Right lobe of liver (tissue), 6 donors: ENCODE measurements around the gene GBE1. TPM values are rescaled to one million over a fixed set of nuclear protein-coding genes. Genes with fewer than 3 reads are reported as not detected.

Source experiments
- ATAC-seq, 4 donors: fragments of 200-7000 bp; cut with Tn5 transposase; one replicate each; pipeline ENCODE4 v1.9.1; 2020; ENCODE audit warnings: mild to moderate bottlenecking in 4 of 4, moderate library complexity in 4 of 4
- DNase-seq, 3 donors: peaks; one replicate each; pipeline ENCODE4 v3.0.0-alpha.2; 2020
- H3K27ac ChIP-seq, 3 donors: fragments of 200-600 bp; one replicate each; pipeline ENCODE4 v1.8.0; 2022
- H3K27me3 ChIP-seq, 2 donors: fragments of 200-600 bp; one replicate each; pipeline ENCODE4 v1.8.0; 2022
- H3K36me3 ChIP-seq, 4 donors: fragments of 200-600 bp; sonication (generic) in 1 of 4; one replicate each; pipeline versions ENCODE4 v1.5.1 to v1.8.0; 2017 to 2022; ENCODE audit warnings: control low read depth in 1 of 4
- H3K4me1 ChIP-seq, 4 donors: fragments of 200-600 bp; sonication (generic) in 1 of 4; one replicate each; pipeline versions ENCODE4 v1.5.1 to v1.8.0; 2017 to 2022; ENCODE audit warnings: control low read depth in 1 of 4
- H3K4me3 ChIP-seq, 3 donors: fragments of 200-600 bp; one replicate each; pipeline ENCODE4 v1.8.0; 2022
- H3K9me3 ChIP-seq, 4 donors: fragments of 200-600 bp; sonication (generic) in 1 of 4; one replicate each; pipeline versions ENCODE4 v1.5.1 to v1.8.0; 2017 to 2022; ENCODE audit warnings: control low read depth in 1 of 4
- POLR2A ChIP-seq: fragments of 450-650 bp; IDR thresholded peaks from one replicate; pipeline ENCODE4 v1.6.1; 2017; ENCODE audit warnings: antibody characterized with exemption, mild to moderate bottlenecking
- WGBS: methylation state at CpG from one replicate; pipeline ENCODE4 v1.1.6; 2018; ENCODE audit warnings: low coverage, low lambda C conversion rate; ENCODE audit not compliant: insufficient coverage; ENCODE audit errors: missing lambda C conversion rate; 5-methylcytosine and 5-hydroxymethylcytosine counted together
- intact Hi-C, 2 donors: fragments of 100-400 bp; cut with DNase I; formaldehyde crosslinking; loops; one replicate each; pipeline versions ENCODE4 v1.11.2 to v1.14.1; 2022
- total RNA-seq, 6 experiments: library from RNA; depleted of rRNA in 2 of 6; stranded (reverse); fragments of >200 nt in 2 of 6; fragmentation: NEBNext Ultra II Directional in 3 of 6; extraction: Animal tissue kit (Norgen Biotek cat#: 25700) in 3 of 6; gene quantifications; one replicate each; pipeline versions ENCODE4 v1.1.0 to v1.2.4, GENCODE V29; 2016 to 2023
- TF ChIP-seq, protein P1 (sequence below), 4 donors: fragments of 200-600 bp in 3 of 4; fragments of 450-650 bp in 1 of 4; IDR thresholded peaks; one replicate each; pipeline versions ENCODE4 v1.5.1 to v1.8.0; 2016 to 2022; ENCODE audit warnings: antibody characterized with exemption in 4 of 4, mild to moderate bottlenecking in 2 of 4
- donor health status: DM: no; HTN: yes; CAD: no.
- donor health status: DM: no; HTN: no; CAD: no.
- donor health status: DM: no; HTN: no; CAD: no.
- donor health status: DM: no; HTN: yes; CAD: no.
- donor health status: DM: no; HTN: yes; CAD: no.

Gene GBE1
- total RNA-seq, 6 experiments from 2014 or later, result 27.3 to 66.0 (median 57.3) TPM

DNA sequence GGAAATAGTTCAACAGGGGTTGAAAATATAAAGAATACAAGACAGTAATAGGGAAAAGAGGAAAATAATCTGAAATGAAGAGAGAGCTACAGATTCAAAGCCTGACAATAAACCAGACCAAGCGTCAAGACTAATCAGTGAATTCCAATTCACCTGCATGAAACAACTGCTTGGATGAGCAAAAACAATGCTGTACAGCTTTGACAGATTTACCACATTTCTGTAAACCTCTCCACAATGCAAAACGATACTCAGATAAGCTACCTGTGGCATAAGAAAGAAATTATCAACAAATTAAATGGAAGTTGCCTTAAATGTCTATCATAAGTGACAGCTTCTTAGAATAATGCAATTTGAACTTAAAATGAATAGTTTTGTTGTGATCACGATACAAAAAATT is 65.4 kb downstream of the GBE1 start:
- H3K27ac ChIP-seq, result no peak overlapping the region
- no peaks in the 10 kb centered on the region for H3K4me1 ChIP-seq
- H3K4me3 ChIP-seq, result no peak overlapping the region
- TF ChIP-seq, protein P1, sequence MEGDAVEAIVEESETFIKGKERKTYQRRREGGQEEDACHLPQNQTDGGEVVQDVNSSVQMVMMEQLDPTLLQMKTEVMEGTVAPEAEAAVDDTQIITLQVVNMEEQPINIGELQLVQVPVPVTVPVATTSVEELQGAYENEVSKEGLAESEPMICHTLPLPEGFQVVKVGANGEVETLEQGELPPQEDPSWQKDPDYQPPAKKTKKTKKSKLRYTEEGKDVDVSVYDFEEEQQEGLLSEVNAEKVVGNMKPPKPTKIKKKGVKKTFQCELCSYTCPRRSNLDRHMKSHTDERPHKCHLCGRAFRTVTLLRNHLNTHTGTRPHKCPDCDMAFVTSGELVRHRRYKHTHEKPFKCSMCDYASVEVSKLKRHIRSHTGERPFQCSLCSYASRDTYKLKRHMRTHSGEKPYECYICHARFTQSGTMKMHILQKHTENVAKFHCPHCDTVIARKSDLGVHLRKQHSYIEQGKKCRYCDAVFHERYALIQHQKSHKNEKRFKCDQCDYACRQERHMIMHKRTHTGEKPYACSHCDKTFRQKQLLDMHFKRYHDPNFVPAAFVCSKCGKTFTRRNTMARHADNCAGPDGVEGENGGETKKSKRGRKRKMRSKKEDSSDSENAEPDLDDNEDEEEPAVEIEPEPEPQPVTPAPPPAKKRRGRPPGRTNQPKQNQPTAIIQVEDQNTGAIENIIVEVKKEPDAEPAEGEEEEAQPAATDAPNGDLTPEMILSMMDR (IDR thresholded peaks at IDR 0.05), result no peak
- TF ChIP-seq POLR2A, result no peak
- no peak for DNase-seq
- WGBS, result 88% methylated on average over 3 of the region's 3 CpGs
- intact Hi-C loops, result no loop called here
- ATAC-seq, result no peak
- no peaks in the 10 kb centered on the region for H3K9me3 ChIP-seq
- H3K27me3 ChIP-seq, result no peaks in the 10 kb centered on the region
- H3K36me3 ChIP-seq, result no peaks in the 10 kb centered on the region

DNA sequence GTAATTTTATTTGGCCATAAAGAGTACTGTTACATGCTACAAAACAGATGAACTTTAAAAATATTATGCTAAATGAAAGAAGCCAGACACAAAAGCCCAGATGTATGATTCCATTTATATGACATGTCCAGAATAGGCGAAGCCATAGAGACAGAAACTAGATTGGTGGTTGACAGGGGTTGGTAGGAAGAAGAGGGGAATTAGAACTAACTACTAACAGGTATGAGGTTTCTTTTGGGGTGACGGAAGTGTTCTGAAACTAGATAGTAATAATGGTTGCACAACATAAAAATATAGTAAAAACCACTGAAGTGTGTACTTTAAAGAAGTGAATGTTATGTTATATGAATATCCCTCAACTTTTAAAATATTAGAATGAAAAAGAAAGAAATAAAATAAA is 66.1 kb downstream of the GBE1 start:
- DNase-seq, result no peak
- intact Hi-C loops, result no loop called here
- 89% methylated on average over 2 of the region's 2 CpGs for WGBS

DNA sequence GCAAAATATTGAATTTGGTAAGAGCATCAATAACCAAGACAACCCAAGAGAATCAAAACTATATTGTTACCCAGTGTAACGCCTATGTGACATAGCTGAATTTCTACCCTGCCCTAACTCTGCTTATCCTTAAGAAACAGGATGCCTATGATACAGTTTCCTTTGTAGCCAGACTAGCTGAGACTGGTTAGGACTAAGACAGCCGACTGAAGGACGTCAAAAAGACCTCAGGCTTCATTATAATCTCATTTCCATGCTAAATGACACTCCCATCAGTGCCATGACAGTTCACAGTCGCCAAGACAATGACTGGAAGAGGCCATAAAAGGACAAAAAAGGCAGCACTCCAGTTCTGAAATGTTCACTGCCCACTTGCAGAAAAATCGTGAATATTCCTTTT is 66.8 kb downstream of the GBE1 start:
- H3K4me3 ChIP-seq, result no peak overlapping the region
- intact Hi-C loops, result no loop called here
- ATAC-seq, result no peak
- no peaks in the 10 kb centered on the region for H3K27me3 ChIP-seq
- no peak for TF ChIP-seq POLR2A
- TF ChIP-seq, protein P1 (IDR thresholded peaks at IDR 0.05), result no peak
- DNase-seq, result no peak
- no peaks in the 10 kb centered on the region for H3K9me3 ChIP-seq
- H3K27ac ChIP-seq, result no peak overlapping the region
- WGBS, result 95% methylated on average over 3 of the region's 5 CpGs
- no peaks in the 10 kb centered on the region for H3K36me3 ChIP-seq
- no peaks in the 10 kb centered on the region for H3K4me1 ChIP-seq

More for the DNA sequence above, 66.1 kb downstream of the GBE1 start:
- no peaks in the 10 kb centered on the region for H3K36me3 ChIP-seq
- no peak overlapping the region for H3K27ac ChIP-seq
- no peaks in the 10 kb centered on the region for H3K4me1 ChIP-seq
- H3K27me3 ChIP-seq, result no peaks in the 10 kb centered on the region
- no peaks in the 10 kb centered on the region for H3K9me3 ChIP-seq
- H3K4me3 ChIP-seq, result no peak overlapping the region
- TF ChIP-seq, protein P1 (IDR thresholded peaks at IDR 0.05), result no peak
- no peak for TF ChIP-seq POLR2A
- no peak for ATAC-seq

DNA sequence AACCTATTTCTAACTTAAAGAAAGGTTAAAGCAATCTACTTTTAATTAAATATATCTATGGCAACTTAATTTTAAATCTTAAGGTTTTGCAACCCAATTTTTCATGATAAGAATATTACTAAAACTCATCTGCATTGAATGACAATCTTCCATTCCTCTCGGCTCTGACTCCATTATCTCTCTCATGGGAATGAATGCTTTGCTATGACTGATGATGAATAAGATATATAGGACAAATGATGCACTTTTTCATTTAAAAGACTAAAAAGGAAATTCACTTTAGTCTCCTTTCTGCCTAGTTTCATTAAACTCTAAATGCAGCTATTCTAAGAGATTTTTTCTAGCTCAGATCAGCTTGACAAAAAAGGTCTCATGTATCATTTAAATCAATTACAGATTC is 68.7 kb downstream of the GBE1 start:
- ATAC-seq (no peak), DNase-seq (no peak)
- H3K9me3 ChIP-seq, result no peaks in the 10 kb centered on the region
- no peaks in the 10 kb centered on the region for H3K4me1 ChIP-seq
- intact Hi-C loops, result no loop called here
- no peak overlapping the region for H3K27ac ChIP-seq
- H3K27me3 ChIP-seq, result no peaks in the 10 kb centered on the region
- no peaks in the 10 kb centered on the region for H3K36me3 ChIP-seq
- 91% methylated on average over 1 of the region's 1 CpG for WGBS
- no peak overlapping the region for H3K4me3 ChIP-seq
- TF ChIP-seq, protein P1 (IDR thresholded peaks at IDR 0.05), result no peak
- no peak for TF ChIP-seq POLR2A

DNA sequence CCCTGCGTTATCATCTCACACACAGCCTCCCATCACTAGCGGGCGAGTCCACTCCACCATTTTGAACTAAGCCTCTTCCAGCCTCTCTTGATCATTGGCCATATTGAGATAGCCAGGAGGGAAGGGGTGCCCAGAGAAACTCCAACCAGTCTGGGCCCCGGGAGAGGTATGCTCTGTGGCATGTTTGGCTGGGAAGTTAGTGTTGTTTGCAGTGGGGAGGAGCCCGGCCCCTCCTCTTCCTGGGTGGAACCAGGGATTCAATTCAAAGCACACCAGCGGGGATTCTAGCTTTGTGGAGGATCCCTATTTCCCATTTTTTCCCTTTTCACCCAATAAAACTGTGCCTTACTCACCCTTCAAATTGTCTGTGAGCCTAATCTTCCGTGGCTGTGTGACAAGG is 71.8 kb downstream of the GBE1 start:
- no peak for ATAC-seq
- Histone ChIP-seq H3K4me1 (peaks cover 0 to 9% (median 2%) of the 10 kb centered on the region in 4 donors), H3K9me3 (no peaks in the 10 kb centered on the region), H3K27ac (no peak overlapping the region), H3K27me3 (no peaks in the 10 kb centered on the region), H3K36me3 (no peaks in the 10 kb centered on the region), H3K4me3 (no peak overlapping the region)
- TF ChIP-seq, protein P1 (IDR thresholded peaks at IDR 0.05), result no peak
- no peak for TF ChIP-seq POLR2A
- WGBS, result 86% methylated on average over 6 of the region's 7 CpGs
- DNase-seq, result no peak
- intact Hi-C loops, result no loop called here
